ENCODE data around the gene TFF3.

DNA sequence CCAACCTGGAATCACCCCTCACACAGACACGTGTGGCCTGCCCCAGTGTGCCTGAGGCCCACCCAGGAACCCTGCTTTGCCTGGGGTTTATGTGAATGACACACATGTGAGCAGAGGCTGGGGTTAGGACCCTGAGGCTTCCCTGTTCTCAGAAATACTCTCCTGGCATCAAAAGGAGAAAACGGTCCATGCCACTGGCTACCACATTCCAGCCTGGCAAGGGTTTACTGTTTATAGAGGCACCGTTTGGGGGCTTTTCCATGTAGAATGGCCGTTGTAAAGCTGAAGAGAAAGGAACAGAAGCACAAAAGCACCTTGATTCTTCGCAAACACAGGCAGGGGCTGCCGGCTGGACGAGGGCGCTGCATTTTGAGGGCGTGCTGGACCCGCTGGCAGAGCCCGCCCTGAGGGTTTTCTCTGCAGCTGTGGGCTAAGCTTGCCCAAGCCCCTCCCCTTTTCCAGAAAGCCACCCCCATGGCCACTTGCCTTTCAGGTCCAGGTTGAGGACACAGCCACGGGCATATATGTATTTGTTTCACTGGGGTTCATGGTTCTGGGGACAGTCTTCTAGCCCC lies 13.0 kb downstream of the TFF3 start:
- TF ChIP-seq POLR2A (IDR thresholded peaks at IDR 0.05; ENCODE audit: low read length) (no peak), GATA1 (IDR thresholded peaks at IDR 0.05; ENCODE audit: low read depth, low read length) (no peak)

Measured in erythroblast (primary cell).